GM19351 (cell line): Measurements from ENCODE around the gene MAGT1.
"Not testable (repeated sequence)": the region's sequence is repeated elsewhere in the genome, so short reads cannot be mapped to it uniquely, and the experiment has no call there.

Source experiments
- ATAC-seq: cut with Tn5 transposase; IDR thresholded peaks from one replicate; pipeline ENCODE4 v1.9.1; 2021; ENCODE audit warnings: mild to moderate bottlenecking, moderate library complexity; ENCODE audit not compliant: unreplicated experiment

The MAGT1 gene

DNA sequence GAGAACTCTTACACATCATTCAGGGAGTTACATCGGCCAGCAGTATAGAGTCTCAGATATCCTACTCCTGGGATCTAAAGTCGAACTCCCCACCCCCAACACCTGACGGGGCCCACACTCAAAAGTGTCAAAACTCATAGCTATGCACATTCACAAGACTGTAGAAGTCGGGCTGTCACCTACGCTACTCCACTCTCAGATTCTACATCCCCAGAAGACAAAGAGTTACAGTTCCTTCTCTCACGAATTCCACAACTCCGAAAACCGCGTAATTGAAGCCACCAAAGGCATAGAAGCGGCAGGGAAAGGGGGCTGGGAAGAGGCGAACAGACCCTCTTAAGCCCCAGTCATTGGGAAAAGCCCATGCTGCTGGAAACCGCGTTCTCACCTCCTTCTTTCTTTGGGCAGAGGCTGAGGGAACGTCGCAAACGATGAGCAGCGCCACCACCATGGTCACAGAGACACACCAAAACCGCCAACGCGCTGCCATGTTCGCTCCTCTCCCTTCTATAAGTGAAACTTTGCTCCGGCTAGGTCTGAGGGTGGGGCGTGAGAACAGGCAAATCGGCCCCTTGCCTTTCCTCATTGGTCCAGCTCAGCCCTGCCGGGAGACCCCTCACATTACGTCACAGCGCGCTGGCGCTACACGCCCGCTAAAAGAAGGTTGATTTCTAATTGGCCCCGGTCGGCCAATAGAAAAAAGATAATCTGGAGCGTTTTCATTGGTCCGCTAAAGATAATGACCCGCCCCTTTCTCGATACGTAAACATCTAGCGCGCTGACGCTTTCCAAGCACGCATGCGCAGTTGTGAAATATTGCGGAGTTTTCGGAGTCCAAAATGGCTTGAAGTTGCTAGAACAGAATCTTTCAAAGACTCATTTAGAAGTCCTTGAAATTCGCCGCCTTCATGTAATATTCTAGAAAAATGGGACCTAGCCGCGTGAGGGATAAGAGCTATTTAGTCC is at the start of gene MAGT1:
TSS of gene MAGT1 (minus strand) at position 515 of the 966 bp plus-strand sequence. CDS start at position 490, 25 bp downstream.
- peak; percentile 85 for ATAC-seq

DNA sequence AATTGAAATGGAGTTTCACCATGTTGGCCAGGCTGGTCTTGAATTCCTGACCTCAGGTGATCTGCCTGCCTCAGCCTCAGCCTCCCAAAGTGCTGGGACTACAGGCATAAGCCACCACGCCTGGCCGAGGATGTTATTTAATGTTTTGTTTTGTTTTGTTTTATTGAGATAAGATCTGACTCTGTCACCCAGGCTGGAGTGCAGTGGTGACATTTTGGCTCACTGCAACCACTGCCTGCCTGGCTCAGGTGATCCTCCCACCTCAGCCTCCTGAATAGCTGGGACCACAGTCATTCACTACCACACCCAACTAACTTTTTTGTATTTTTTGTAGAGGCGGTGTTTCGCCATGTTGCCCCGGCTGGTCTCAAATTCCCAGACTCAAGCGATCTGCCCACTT is 49.8 kb upstream of the MAGT1 start:
- ATAC-seq: not testable (repeated sequence)

DNA sequence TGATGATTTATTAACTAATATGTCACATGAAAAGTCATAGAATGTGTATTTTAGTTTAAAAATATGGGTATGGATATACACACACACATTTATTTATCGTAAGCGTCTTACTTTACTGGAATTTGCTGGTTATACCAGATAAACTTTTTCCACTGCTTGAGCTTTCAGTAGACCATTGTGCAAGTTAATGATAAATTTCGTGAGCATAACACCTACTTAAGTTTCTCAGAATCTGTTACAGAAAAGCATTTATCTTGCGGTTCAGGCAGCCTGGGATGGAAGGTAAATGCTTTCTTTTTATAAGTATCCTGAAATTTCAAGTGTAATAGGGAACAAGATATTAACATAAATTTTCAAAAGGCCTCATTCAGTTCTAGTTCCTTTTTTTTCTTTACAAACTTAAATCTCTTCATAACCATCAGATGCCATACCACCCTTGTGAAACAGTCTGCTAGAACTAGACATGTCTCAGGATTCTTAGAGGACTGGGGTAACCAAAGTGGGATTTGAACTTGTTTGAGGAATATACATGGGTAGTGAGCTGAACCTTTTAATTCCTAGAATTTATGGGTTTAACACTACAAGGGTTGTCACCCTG is 42.9 kb upstream of the MAGT1 start:
- ATAC-seq: no peak

GRCh38 chrX:77937291-77937690 is 42.1 kb upstream of the MAGT1 start:
- ATAC-seq: no peak

DNA sequence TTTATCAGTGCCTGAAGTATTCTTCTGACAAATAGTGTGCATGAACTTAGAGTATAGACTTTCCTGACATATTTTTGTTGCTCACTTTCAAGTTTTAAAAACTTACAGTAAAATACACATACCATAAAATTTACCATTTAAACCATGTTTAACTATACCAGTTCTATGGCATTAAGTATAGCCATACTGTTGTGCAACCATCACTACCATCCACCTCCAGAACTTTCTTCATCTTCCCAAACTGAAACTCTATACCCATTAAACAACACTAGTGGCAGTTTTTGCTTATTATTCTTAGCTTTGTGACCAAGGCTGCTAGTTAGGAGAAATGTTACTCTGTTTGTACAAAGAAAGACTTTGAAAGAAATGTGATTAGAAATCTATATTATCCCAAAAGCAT is 41.1 kb upstream of the MAGT1 start:
- no peak for ATAC-seq

- no peak for ATAC-seq
Measured at GRCh38 chrX:77935886-77936285, 40.7 kb upstream of the MAGT1 start.

GRCh38 chrX:77930581-77930980 is 35.3 kb upstream of the MAGT1 start:
- no peak for ATAC-seq

GRCh38 chrX:77925764-77926163 is 30.5 kb upstream of the MAGT1 start:
- ATAC-seq: no peak

- ATAC-seq: no peak
Measured at GRCh38 chrX:77924320-77924859, 29.2 kb upstream of the MAGT1 start.

- ATAC-seq: no peak
Measured at GRCh38 chrX:77922787-77923186, 27.6 kb upstream of the MAGT1 start.

GRCh38 chrX:77919370-77919769 is 24.1 kb upstream of the MAGT1 start:
- not testable (repeated sequence) for ATAC-seq

GRCh38 chrX:77918568-77918967 is 23.3 kb upstream of the MAGT1 start:
- no peak for ATAC-seq

- ATAC-seq: peak; percentile 76
Measured at GRCh38 chrX:77917294-77917933, 22.2 kb upstream of the MAGT1 start.

DNA sequence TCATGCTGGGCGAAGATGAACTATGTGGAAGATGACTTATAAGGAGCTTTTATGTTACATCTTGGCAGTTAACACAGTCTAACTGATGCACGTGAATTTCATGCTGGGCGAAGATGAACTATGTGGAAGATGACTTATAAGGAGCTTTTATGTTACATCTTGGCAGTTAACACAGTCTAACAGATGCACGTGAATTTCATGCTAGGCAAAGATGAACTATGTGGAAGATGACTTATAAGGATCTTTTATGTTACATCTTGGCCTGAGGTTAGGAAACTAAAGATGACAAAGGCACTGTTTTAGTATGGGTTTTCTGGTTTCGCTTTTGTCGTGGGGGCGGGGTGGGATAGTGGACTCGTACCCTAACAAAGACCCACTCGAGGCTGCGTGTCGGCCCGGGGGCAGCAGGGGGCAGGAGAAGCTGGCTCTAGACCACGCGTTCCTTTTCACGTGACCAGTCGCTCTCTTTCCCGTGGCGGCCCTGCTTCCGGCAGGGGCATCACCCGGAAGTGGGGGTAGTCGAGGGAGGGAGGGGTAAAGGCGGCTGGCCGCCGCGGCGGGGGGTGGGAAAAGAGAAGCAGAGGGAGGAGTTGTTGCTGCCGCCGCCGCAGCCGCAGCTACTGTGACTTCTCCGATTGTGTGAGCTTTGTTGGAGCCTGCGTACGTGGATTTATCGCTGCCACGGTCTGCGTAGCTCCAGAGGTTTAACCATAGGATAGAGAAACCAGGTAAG is 15.0 kb upstream of the MAGT1 start, which contains the start of gene ATP7A:
TSS of gene ATP7A (plus strand) at position 586 of the 733 bp plus-strand sequence. CDS start 60,949 bp downstream, outside the sequence.
- ATAC-seq: peak; percentile 91

DNA sequence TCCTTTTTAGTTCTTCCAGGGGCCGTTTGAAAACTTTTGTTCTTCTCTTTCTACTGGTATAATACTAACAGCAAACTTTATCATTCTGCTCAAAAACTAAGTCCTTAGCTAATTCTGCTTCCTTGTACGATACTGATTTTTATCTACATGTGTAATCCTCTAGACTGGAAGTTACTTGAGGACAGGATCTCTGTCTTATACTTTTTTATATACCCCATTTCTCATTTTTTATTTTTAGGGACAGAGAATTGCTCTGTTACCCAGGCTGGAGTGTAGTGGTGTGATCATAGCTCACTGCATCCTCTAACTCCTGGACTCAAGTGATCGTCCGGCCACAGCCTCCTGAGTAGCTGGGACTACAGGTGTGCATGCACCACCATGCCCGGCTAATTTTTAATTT is 6.3 kb upstream of the MAGT1 start:
- ATAC-seq: no peak

GRCh38 chrX:77900688-77901087 is 5.5 kb upstream of the MAGT1 start:
- ATAC-seq: no peak

DNA sequence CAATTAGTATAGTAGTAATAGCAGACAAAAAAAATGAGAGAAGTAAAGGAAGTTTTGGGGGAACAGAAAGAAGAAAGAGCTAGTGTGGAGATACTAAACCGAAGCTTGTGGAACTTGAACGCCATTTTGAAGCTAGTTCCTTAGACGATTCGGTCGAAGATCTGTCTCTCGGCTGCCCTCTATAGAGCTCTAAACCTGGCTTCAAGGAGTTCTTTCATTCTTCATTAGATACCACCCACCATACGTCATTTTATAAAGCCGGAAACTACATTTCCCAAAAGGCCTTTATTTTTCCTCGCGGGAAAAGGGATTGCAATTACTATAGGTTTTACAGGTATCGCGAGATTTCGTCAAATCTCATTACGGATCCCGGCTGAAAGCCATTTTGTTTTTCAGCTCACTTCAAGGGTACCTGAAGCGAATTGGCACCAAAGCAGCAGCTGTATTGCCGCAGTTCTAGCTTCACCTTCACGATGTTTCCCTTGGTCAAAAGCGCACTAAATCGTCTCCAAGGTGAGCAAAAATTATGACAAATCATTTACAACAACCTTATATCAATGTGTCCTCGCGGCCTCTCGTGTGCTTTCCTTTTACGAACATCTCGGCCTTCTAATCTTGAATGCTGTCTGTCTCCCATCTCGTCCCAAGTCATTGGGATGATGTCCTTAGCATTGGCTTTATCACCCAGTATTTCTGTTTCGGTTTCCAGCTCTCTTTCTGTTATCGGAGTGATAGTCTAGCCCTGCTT is 4.0 kb upstream of the MAGT1 start, which contains the start of gene COX7B:
TSS of gene COX7B (plus strand) at position 388 of the 748 bp plus-strand sequence. CDS start at position 474, 86 bp downstream.
- peak; percentile 55 for ATAC-seq

GRCh38 chrX:77893713-77894112 is 1.5 kb downstream of the MAGT1 start:
- ATAC-seq: no peak

DNA sequence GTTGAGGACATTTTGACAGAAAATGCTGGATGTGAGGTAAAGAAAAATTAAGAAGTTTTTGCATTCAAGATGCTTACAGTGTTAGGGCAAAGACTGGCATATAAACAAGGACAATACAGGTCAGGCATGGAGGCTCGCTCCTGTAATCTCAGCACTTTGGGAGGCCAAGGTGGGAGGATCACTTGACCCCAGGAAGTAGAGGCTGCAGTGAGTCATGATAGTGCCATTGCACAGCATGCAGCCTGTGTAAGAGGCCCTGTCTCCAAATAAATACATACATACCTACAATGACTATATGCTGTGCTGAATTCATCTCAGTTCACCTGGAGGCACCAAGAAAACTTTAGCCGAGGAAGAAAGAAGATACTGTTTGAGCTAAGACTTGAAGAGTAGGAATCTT is 2.3 kb downstream of the MAGT1 start:
- ATAC-seq: no peak

- ATAC-seq: not testable (repeated sequence)
Measured at GRCh38 chrX:77881418-77881817, 13.8 kb downstream of the MAGT1 start.
